Caco-2 (cell line): ENCODE measurements around the gene TMEM80. TPM values are rescaled to one million over a fixed set of nuclear protein-coding genes. Genes with fewer than 3 reads are reported as not detected.
A peak's percentile ranks its signal among the peaks of the same experiment; 100 is the strongest.

Experiments
- BruUV-seq: library from RNA; stranded (reverse); fragments of 400-500 nt; replicated peaks from 2 replicates; lab custom pipeline; 2021; lab: Mats Ljungman, UMichigan
- CTCF ChIA-PET: fragments of 300-600 bp; sonication (Branson Sonifier 250); formaldehyde crosslinking; loops from one replicate; lab custom pipeline; 2022; ENCODE audit warnings: antibody characterized with exemption; lab: Charles Lee
- POLR2A ChIA-PET: fragments of 300-600 bp; sonication (Branson Sonifier 250); formaldehyde crosslinking; loops from one replicate; lab custom pipeline; 2022; ENCODE audit warnings: antibody characterized with exemption; lab: Charles Lee
- DNase-seq, 2 experiments: peaks; one replicate each; pipeline versions ENCODE4 v3.0.0 to v3.0.0-alpha.2; 2020 to 2022
- H3K27me3 ChIP-seq: replicated peaks from 2 replicates; pipeline ENCODE4 v1.6.0; 2011; ENCODE audit warnings: low read length; ENCODE audit not compliant: control insufficient read depth, insufficient read depth
- H3K36me3 ChIP-seq: 2 replicates; pipeline ENCODE4 v1.5.1; 2011; ENCODE audit warnings: low read length; ENCODE audit not compliant: control insufficient read depth, insufficient read depth
- H3K4me1 ChIP-seq: fragments of 250-450 bp; sonication (Bioruptor Pico); 2 replicates; pipeline ENCODE4 v1.5.1; 2020; ENCODE audit warnings: mild to moderate bottlenecking
- H3K4me3 ChIP-seq: 2 replicates; pipeline ENCODE4 v1.5.1; 2011; ENCODE audit warnings: low read depth, mild to moderate bottlenecking, control low read depth, low read length
- H3K9me3 ChIP-seq: fragments of 250-450 bp; sonication (Bioruptor Pico); 2 replicates; pipeline ENCODE4 v1.5.1; 2020; ENCODE audit warnings: mild to moderate bottlenecking, moderate library complexity
- H3K27ac Mint-ChIP-seq: one replicate; pipeline ENCODE4 v1.8.0; 2022; ENCODE audit warnings: mixed read lengths; ENCODE audit not compliant: unreplicated experiment
- H3K27me3 Mint-ChIP-seq: one replicate; pipeline ENCODE4 v1.8.0; 2022; ENCODE audit warnings: mixed read lengths; ENCODE audit not compliant: insufficient read depth, unreplicated experiment
- H3K36me3 Mint-ChIP-seq: one replicate; pipeline ENCODE4 v1.8.0; 2022; ENCODE audit warnings: mild to moderate bottlenecking, mixed read lengths; ENCODE audit not compliant: insufficient read depth, unreplicated experiment
- H3K4me1 Mint-ChIP-seq: one replicate; pipeline ENCODE4 v1.8.0; 2022; ENCODE audit warnings: low read depth, mixed read lengths; ENCODE audit not compliant: unreplicated experiment
- H3K4me3 Mint-ChIP-seq: one replicate; pipeline ENCODE4 v1.8.0; 2022; ENCODE audit warnings: mild to moderate bottlenecking, moderate library complexity, mixed read lengths; ENCODE audit not compliant: unreplicated experiment
- H3K9me3 Mint-ChIP-seq: one replicate; pipeline ENCODE4 v1.8.0; 2022; ENCODE audit warnings: mixed read lengths; ENCODE audit not compliant: unreplicated experiment
- intact Hi-C: fragments of 100-400 bp; cut with micrococcal nuclease; formaldehyde crosslinking; loops from one replicate; pipeline ENCODE4 v1.10.0; 2022; ENCODE audit not compliant: unreplicated experiment
- total RNA-seq: library from RNA; stranded (reverse); gene quantifications from 2 replicates; pipeline ENCODE4 v1.2.3, GENCODE V29; 2022
- TF ChIP-seq, protein P1 (sequence below), 2 experiments: fragments of 200-600 bp in 1 of 2; IDR thresholded peaks; 1 replicate in 1 of 2; 2 replicates in 1 of 2; pipeline versions ENCODE4 v1.5.1 to v1.8.0; 2011 to 2022; ENCODE audit warnings: antibody characterized with exemption in 1 of 2, control low read depth in 1 of 2, inconsistent platforms in 1 of 2, low read depth in 1 of 2, low read length in 1 of 2, mild to moderate bottlenecking in 1 of 2, moderate library complexity in 1 of 2; ENCODE audit not compliant: insufficient read depth in 1 of 2, severe bottlenecking in 1 of 2, unreplicated experiment in 1 of 2

The TMEM80 gene
- total RNA-seq, 1 experiment from 2014 or later, result 74.7 TPM

DNA sequence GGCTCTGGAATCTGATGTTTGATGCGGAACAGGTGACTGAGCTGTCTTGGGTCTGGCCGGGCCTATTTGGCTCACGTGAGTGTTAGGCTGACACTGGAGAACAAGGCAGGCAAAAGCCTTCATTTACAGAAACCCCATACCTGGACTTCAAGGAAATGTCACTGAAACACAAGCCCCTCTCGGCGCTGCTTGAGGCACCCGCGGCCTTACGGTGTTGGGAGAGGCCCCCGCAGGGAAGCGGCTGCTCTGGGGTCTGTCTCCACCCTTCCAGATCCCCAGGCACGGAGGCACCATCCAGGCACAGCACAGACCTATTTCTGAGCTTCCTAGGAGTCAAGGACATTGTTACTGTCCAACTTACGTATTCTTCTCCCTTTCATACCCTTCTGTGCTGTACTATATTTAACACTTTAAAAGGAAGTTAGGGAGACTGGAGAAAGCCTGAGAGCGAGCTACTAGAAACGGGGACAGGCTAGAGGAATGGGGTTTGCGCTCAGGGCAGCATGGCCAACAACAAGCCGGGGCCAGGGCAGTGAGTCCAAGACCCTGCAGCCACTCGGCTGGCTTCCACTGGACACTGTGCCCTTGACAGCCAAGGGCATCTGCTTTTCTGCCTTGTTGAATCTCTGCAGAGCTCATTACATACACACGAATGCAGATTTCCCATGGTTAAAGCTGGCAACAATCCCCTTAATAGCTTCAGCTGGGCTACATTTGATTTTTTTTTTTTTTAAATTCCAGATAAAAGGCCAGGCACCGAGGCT, 34.8 kb upstream of the TMEM80 start:
- Histone ChIP-seq H3K4me3 (no peak overlapping the region), H3K4me1 (no peaks in the 10 kb centered on the region), H3K36me3 (peaks cover 3% of the 10 kb centered on the region), H3K9me3 (no peaks in the 10 kb centered on the region), H3K27me3 (no peaks in the 10 kb centered on the region)
- Mint-ChIP-seq H3K27me3 (no peaks in the 10 kb centered on the region), H3K4me1 (peaks cover 5% of the 10 kb centered on the region), H3K4me3 (no peak overlapping the region), H3K27ac (no peak overlapping the region), H3K9me3 (no peaks in the 10 kb centered on the region), H3K36me3 (peaks cover 59% of the 10 kb centered on the region)
- POLR2A ChIA-PET, result no interaction called here
- no peak for DNase-seq
- TF ChIP-seq, protein P1, sequence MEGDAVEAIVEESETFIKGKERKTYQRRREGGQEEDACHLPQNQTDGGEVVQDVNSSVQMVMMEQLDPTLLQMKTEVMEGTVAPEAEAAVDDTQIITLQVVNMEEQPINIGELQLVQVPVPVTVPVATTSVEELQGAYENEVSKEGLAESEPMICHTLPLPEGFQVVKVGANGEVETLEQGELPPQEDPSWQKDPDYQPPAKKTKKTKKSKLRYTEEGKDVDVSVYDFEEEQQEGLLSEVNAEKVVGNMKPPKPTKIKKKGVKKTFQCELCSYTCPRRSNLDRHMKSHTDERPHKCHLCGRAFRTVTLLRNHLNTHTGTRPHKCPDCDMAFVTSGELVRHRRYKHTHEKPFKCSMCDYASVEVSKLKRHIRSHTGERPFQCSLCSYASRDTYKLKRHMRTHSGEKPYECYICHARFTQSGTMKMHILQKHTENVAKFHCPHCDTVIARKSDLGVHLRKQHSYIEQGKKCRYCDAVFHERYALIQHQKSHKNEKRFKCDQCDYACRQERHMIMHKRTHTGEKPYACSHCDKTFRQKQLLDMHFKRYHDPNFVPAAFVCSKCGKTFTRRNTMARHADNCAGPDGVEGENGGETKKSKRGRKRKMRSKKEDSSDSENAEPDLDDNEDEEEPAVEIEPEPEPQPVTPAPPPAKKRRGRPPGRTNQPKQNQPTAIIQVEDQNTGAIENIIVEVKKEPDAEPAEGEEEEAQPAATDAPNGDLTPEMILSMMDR (IDR thresholded peaks at IDR 0.05; ENCODE audit: insufficient read depth in 1 of 2, low read depth in 1 of 2, low read length in 1 of 2, severe bottlenecking in 1 of 2, unreplicated experiment in 1 of 2), result no peak
- intact Hi-C loops, result no loop called here
- no TSS peak for BruUV-seq
- CTCF ChIA-PET, result no interaction called here

DNA sequence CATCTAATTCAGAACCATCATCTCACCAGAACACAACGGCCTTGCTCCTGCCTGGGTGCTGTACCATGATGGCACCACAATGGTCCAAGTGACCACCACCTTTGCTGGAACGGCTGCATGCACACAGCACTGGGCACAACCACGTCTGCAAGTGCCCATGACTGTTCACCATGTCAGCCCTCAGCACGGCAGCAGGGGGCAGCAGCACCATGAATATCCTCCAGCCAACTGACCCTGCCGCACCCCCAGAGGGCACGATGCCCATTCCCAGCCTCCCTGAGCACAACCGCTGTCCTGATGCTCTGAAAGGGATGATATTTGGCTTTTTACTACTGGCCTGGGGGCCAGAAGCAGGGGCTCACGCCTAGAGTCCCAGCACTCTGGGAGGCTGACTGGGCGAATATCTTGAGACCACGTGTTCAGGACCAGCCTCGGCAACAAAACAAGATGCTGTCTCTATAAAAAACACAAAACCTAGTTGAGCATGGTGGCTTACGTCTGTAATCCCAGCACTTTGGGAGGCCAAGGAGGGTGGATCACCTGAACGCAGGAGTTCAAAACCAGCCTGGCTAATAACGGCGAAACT, 32.8 kb upstream of the TMEM80 start:
- ChIA-PET CTCF (no interaction called here), POLR2A (no interaction called here)
- Histone ChIP-seq H3K4me3 (no peak overlapping the region), H3K27me3 (no peaks in the 10 kb centered on the region), H3K36me3 (peaks cover 2% of the 10 kb centered on the region), H3K4me1 (no peaks in the 10 kb centered on the region), H3K9me3 (no peaks in the 10 kb centered on the region)
- Mint-ChIP-seq H3K4me3 (no peak overlapping the region), H3K27me3 (no peaks in the 10 kb centered on the region), H3K36me3 (peaks cover 67% of the 10 kb centered on the region), H3K4me1 (no peaks in the 10 kb centered on the region), H3K27ac (no peak overlapping the region), H3K9me3 (no peaks in the 10 kb centered on the region)
- DNase-seq, result peak in 1 of 2 experiments; percentile 65
- BruUV-seq, result no TSS peak
- TF ChIP-seq, protein P1 (IDR thresholded peaks at IDR 0.05; ENCODE audit: insufficient read depth in 1 of 2, low read depth in 1 of 2, low read length in 1 of 2, severe bottlenecking in 1 of 2, unreplicated experiment in 1 of 2), result peak; percentile 72 to 78
- intact Hi-C loops, result loop anchor here (1.0 kb wide), 1 partner anchor 61 kb away; no protein-coding TSS in a partner anchor

DNA sequence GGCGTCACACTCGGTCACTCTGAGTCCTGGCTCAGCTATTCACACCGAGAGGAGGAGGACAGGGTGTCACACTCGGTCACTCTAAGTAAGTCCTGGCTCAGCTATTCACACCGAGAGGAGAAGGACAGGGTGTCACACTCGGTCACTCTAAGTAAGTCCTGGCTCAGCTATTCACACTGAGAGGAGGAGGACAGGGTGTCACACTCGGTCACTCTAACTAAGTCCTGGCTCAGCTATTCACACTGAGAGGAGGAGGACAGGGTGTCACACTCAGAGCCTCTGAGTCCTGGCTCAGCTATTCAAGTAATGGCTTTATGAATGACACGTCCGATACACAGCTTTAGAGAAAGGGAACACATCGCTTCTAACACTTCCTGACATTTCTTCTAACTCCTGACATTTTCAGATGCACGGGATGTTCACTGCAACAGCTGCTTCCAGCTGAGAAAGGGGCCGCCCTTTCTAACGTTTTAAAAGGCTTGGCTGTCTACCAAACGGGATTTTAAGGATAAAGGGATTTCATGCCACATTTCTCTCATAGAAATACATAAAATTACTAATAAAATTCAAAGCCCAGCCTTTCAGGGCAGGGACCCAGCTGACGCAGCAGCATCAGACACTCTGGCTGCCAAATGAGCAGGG, 30.4 kb upstream of the TMEM80 start:
- no peaks in the 10 kb centered on the region for H3K4me1 Mint-ChIP-seq
- ChIA-PET POLR2A (no interaction called here), CTCF (no interaction called here)
- Histone ChIP-seq H3K36me3 (peaks cover 2% of the 10 kb centered on the region), H3K4me1 (no peaks in the 10 kb centered on the region), H3K9me3 (no peaks in the 10 kb centered on the region), H3K4me3 (no peak overlapping the region), H3K27me3 (no peaks in the 10 kb centered on the region)
- no peak for DNase-seq
- H3K36me3 Mint-ChIP-seq, result peaks cover 75% of the 10 kb centered on the region
- intact Hi-C loops, result no loop called here
- no peak overlapping the region for H3K27ac Mint-ChIP-seq
- no TSS peak for BruUV-seq
- H3K27me3 Mint-ChIP-seq, result no peaks in the 10 kb centered on the region
- TF ChIP-seq, protein P1 (IDR thresholded peaks at IDR 0.05; ENCODE audit: insufficient read depth in 1 of 2, low read depth in 1 of 2, low read length in 1 of 2, severe bottlenecking in 1 of 2, unreplicated experiment in 1 of 2), result no peak
- H3K4me3 Mint-ChIP-seq, result no peak overlapping the region
- no peaks in the 10 kb centered on the region for H3K9me3 Mint-ChIP-seq
